ENCODE data around the gene SYCN.

Gene SYCN

DNA sequence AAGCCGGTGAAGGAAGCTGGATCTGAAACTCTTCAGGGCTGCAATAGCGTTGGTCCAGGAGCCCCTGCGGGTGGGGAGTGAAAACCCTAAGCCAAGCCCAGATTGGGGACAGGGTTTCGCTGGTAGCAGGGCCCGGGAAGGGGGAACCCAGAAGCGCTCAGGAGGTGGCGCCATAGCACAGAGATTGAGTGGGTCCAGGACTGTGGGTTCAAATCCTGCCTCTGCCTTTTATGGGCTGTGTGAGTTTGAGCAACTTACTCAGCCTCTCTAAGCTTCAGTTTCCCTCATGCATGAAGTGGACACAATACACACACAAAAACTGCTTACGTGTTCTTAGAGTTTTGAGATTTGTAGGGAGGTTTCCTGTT is 8.3 kb upstream of the SYCN start:
- Histone ChIP-seq H4K20me1 (ENCODE audit: insufficient read depth) (no peaks in the 10 kb centered on the region), H3K4me1 (ENCODE audit: low read depth, poor library complexity, severe bottlenecking) (no peaks in the 10 kb centered on the region), H3K79me2 (ENCODE audit: insufficient read depth, low read depth) (no peaks in the 10 kb centered on the region), H3K4me2 (no peak overlapping the region), H3K36me3 (ENCODE audit: insufficient read depth) (no peaks in the 10 kb centered on the region), H3K27ac (no peak overlapping the region), H2AFZ (ENCODE audit: low read depth) (no peak overlapping the region), H3K9ac (no peak overlapping the region), H3K27me3 (ENCODE audit: insufficient read depth, low read depth) (no peaks in the 10 kb centered on the region), H3K4me3 (IDR thresholded peaks at IDR 0.05; ENCODE audit: insufficient read depth, low read depth, low read length) (no peak overlapping the region)
- TF ChIP-seq, protein P1, sequence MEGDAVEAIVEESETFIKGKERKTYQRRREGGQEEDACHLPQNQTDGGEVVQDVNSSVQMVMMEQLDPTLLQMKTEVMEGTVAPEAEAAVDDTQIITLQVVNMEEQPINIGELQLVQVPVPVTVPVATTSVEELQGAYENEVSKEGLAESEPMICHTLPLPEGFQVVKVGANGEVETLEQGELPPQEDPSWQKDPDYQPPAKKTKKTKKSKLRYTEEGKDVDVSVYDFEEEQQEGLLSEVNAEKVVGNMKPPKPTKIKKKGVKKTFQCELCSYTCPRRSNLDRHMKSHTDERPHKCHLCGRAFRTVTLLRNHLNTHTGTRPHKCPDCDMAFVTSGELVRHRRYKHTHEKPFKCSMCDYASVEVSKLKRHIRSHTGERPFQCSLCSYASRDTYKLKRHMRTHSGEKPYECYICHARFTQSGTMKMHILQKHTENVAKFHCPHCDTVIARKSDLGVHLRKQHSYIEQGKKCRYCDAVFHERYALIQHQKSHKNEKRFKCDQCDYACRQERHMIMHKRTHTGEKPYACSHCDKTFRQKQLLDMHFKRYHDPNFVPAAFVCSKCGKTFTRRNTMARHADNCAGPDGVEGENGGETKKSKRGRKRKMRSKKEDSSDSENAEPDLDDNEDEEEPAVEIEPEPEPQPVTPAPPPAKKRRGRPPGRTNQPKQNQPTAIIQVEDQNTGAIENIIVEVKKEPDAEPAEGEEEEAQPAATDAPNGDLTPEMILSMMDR (conservative IDR thresholded peaks at IDR 0.05; ENCODE audit: low read depth, low read length), result peak; percentile 60

DNA sequence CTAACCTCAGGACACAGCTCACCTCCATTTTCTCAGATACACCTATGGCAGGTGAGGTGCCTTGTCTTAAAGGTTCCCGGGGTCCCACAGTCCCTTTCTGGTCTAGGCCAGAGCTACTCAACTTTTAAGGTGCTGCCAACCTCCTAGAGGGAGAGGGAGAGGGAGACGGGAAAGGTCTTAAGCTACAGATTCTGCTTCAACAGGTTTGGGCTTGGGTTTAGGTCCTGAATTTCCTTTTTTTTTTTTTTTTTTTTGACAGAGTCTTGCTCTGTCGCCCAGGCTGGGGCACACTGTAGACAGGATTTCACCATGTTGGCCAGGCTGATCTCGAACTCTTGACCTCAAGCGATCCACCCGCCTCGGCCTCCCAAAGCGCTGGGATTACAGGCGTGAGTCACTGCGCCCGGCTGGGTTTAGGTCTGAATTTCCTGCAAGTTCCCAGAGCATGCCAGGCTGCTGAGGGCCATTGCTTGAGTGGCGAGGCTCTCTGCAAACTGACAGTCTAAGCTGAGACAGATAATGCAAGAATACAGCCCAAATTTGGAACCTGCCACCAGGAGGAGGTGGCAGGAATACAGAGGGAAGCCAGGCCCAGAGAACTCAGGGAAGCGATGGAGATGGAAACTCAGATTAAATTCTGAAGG is 7.8 kb upstream of the SYCN start:
- Histone ChIP-seq H3K4me1 (ENCODE audit: low read depth, poor library complexity, severe bottlenecking) (no peaks in the 10 kb centered on the region), H3K27me3 (ENCODE audit: insufficient read depth, low read depth) (no peaks in the 10 kb centered on the region), H3K4me2 (no peak overlapping the region), H3K36me3 (ENCODE audit: insufficient read depth) (no peaks in the 10 kb centered on the region), H3K4me3 (IDR thresholded peaks at IDR 0.05; ENCODE audit: insufficient read depth, low read depth, low read length) (no peak overlapping the region), H3K9ac (no peak overlapping the region), H2AFZ (ENCODE audit: low read depth) (no peak overlapping the region), H3K79me2 (ENCODE audit: insufficient read depth, low read depth) (no peaks in the 10 kb centered on the region), H4K20me1 (ENCODE audit: insufficient read depth) (no peaks in the 10 kb centered on the region), H3K27ac (no peak overlapping the region)
- TF ChIP-seq, protein P1 (conservative IDR thresholded peaks at IDR 0.05; ENCODE audit: low read depth, low read length), result no peak

DNA sequence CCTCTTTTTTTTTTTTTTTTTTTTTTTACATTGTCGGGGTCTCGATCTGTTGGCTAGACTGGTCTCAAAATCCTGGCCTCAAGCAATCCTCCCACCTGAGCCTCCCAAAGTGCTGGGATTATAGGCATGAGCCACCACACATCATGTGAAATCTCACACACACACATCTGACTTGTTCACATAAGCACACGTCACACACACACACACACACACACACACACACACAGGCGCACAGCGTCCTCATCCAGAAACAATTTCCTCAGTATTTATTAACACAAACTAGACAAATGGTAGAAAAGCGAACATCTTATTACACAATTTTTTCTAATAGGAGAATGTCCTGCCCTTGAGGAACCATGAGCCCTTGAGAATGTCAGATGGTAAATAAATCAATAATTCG is 5.1 kb upstream of the SYCN start:
- TF ChIP-seq, protein P1 (conservative IDR thresholded peaks at IDR 0.05; ENCODE audit: low read depth, low read length), result no peak
- no peaks in the 10 kb centered on the region for H3K27me3 ChIP-seq (ENCODE audit: insufficient read depth, low read depth)
- no peaks in the 10 kb centered on the region for H3K79me2 ChIP-seq (ENCODE audit: insufficient read depth, low read depth)
- H3K4me1 ChIP-seq (ENCODE audit: low read depth, poor library complexity, severe bottlenecking), result no peaks in the 10 kb centered on the region
- H3K27ac ChIP-seq, result no peak overlapping the region
- no peaks in the 10 kb centered on the region for H4K20me1 ChIP-seq (ENCODE audit: insufficient read depth)
- no peak overlapping the region for H3K4me2 ChIP-seq
- no peak overlapping the region for H3K4me3 ChIP-seq (IDR thresholded peaks at IDR 0.05; ENCODE audit: insufficient read depth, low read depth, low read length)
- no peak overlapping the region for H3K9ac ChIP-seq
- H2AFZ ChIP-seq (ENCODE audit: low read depth), result no peak overlapping the region
- no peaks in the 10 kb centered on the region for H3K36me3 ChIP-seq (ENCODE audit: insufficient read depth)

DNA sequence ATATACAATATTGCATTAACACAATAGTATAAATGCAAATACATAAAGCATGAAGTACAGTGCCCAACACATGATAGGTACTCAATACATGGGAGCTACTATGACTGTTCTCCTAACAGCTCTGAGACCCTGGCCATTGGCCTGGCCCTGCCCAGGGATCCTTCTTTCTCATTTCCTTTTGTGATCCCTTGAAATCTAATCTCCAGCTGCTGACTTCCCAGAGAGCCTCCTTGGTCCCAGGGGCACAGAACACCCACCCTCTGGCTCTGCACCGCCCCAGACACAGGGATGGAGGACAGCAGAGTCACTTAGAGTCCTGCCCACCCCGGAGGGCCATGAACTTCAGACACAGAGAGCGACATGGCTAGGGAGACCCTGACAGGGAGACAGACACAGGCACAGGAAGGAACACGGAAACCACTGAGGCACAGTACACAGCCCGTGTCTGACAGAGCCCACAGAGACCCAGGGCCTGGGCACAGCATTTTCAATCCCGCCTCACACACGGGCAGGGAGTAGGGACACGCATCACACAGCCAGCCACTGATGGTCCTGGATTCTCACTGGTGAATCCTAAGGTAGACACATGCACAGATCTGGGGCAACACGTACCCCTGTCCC is 4.2 kb upstream of the SYCN start:
- Histone ChIP-seq H3K9ac (no peak overlapping the region), H3K27ac (no peak overlapping the region), H3K79me2 (ENCODE audit: insufficient read depth, low read depth) (no peaks in the 10 kb centered on the region), H2AFZ (ENCODE audit: low read depth) (no peak overlapping the region), H3K4me1 (ENCODE audit: low read depth, poor library complexity, severe bottlenecking) (no peaks in the 10 kb centered on the region), H3K36me3 (ENCODE audit: insufficient read depth) (no peaks in the 10 kb centered on the region), H3K4me3 (IDR thresholded peaks at IDR 0.05; ENCODE audit: insufficient read depth, low read depth, low read length) (no peak overlapping the region), H4K20me1 (ENCODE audit: insufficient read depth) (no peaks in the 10 kb centered on the region), H3K4me2 (no peak overlapping the region), H3K27me3 (ENCODE audit: insufficient read depth, low read depth) (no peaks in the 10 kb centered on the region)
- TF ChIP-seq, protein P1 (conservative IDR thresholded peaks at IDR 0.05; ENCODE audit: low read depth, low read length), result no peak

Data from KMS-11 (cell line).